Measurements from ENCODE around the gene EDAR. TPM values are rescaled to one million over a fixed set of nuclear protein-coding genes. Genes with fewer than 3 reads are reported as not detected.

Gene EDAR
- total and polyA plus RNA-seq, 2 of the 8 experiments (the other 6 are each of a cell fraction or from before 2014, with no cell fraction given), result not detected

DNA sequence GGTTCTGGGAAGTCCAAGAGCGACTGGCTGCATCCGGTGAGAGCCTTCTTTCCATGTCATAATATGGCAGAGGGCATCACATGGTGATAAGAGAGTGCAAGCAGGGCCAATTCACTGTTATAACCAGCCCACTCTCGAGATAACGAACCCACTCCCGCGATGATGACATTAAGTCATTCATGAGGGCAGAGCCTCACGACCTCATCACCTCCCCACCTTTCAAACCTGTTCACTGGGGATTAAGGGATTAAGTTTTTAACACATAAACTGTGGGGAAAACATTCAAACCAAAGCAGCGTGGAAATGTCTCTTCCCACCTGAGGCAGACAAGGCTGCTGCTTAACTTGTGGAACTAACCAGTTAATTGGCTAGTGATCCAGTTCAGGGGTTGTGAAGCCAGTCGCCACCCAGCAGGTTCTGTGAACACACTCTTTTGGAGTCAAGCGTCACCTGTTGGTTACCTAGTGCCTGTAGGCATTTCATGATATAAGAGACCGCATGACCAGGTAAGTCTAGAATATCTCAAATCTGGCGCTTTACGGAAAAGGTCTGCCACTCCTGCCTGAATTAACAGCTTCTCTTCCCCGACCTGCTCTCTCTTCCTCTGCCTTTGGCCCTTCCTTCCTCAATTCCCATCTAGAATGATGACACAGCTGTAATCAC lies 54.3 kb downstream of the EDAR start:
- Histone ChIP-seq H3K14ac (ENCODE audit: insufficient read length) (no peak overlapping the region), H3K4me1 (replicated peaks in 1 of 4; ENCODE audit: control insufficient read depth in 3 of 4, insufficient read depth in 4 of 4, low read length in 3 of 4) (peaks cover 4 to 15% (median 11%) of the 10 kb centered on the region in 4 experiments), H3K27me3 (replicated peaks in 1 of 4; ENCODE audit: control insufficient read depth in 3 of 4, extremely low read depth in 1 of 4, insufficient read depth in 3 of 4, low read length in 3 of 4) (no peaks in the 10 kb centered on the region), H3K23ac (ENCODE audit: insufficient read length) (no peak overlapping the region), H3K79me1 (ENCODE audit: low read depth, low read length) (no peaks in the 10 kb centered on the region), H2BK120ac (replicated peaks; ENCODE audit: low read depth, low read length) (no peak overlapping the region), H3K18ac (ENCODE audit: extremely low read depth, low read length) (no peak overlapping the region), H3K9me3 (ENCODE audit: insufficient read depth in 2 of 2, low read depth in 1 of 2, low read length in 1 of 2) (no peaks in the 10 kb centered on the region), H2AK5ac (ENCODE audit: low read depth, low read length) (no peak overlapping the region), H2BK20ac (ENCODE audit: low read length) (no peak overlapping the region), H2AFZ (ENCODE audit: low read length) (no peak overlapping the region), H4K5ac (ENCODE audit: insufficient read length, low read depth, low read length) (no peak overlapping the region), H3K36me3 (ENCODE audit: control insufficient read depth in 2 of 4, insufficient read depth in 4 of 4, low read length in 3 of 4) (no peaks in the 10 kb centered on the region), H3K4me3 (ENCODE audit: extremely low read depth in 1 of 4, insufficient read depth in 2 of 4, low read depth in 3 of 4, low read length in 4 of 4) (no peak overlapping the region), H3K56ac (replicated peaks; ENCODE audit: insufficient read length, low read depth, low read length) (no peak overlapping the region), H3K4me2 (ENCODE audit: insufficient read depth in 1 of 2, low read depth in 2 of 2, low read length in 2 of 2) (peak overlapping the region in 1 of 2 experiments; percentile 32; a peak in 1 of 4 replicates), H2BK12ac (ENCODE audit: low read depth, low read length) (no peak overlapping the region), H2BK15ac (ENCODE audit: low read length) (no peak overlapping the region), H3K27ac (ENCODE audit: low read depth, low read length) (no peak overlapping the region), H3K4ac (replicated peaks; ENCODE audit: insufficient read length, low read depth, low read length) (no peak overlapping the region), H3K23me2 (ENCODE audit: low read depth, low read length) (peaks cover 4% of the 10 kb centered on the region; the same call in 1 of the 2 replicates), H4K20me1 (replicated peaks in 1 of 2; ENCODE audit: control insufficient read depth in 1 of 2, insufficient read depth in 2 of 2, low read length in 2 of 2) (no peaks in the 10 kb centered on the region), H4K91ac (replicated peaks; ENCODE audit: insufficient read length, low read length) (no peak overlapping the region), H3K9ac (replicated peaks in 1 of 4; ENCODE audit: extremely low read depth in 1 of 4, low read depth in 3 of 4, low read length in 3 of 4) (no peak overlapping the region), H2BK5ac (ENCODE audit: low read depth, low read length) (no peak overlapping the region), H4K8ac (ENCODE audit: extremely low read depth, insufficient read depth, low read length) (no peak overlapping the region), H3K79me2 (ENCODE audit: control insufficient read depth in 1 of 2, insufficient read depth in 2 of 2, low read length in 2 of 2) (no peaks in the 10 kb centered on the region)
- DNase-seq (ENCODE audit: low read depth in 1 of 2, low spot score in 2 of 2), result no peak
- CTCF ChIA-PET (ENCODE audit: partially characterized antibody), result interaction anchor here (0.6 to 2.6 kb wide), 7 partner anchors 10 to 104 kb away, joined by 3 to 17 read pairs (median 3); no protein-coding TSS in a partner anchor
- FAIRE-seq, result no peak
- POLR2A ChIA-PET (ENCODE audit: partially characterized antibody), result no interaction called here
- 84% methylated on average over 14 of the region's 14 CpGs; no CpG with 5 or more reads in 1 of the 2 experiments for WGBS, 2 experiments (ENCODE audit: extremely low coverage in 1 of 2, insufficient coverage in 1 of 2, insufficient read length in 1 of 2, insufficient replicate concordance in 2 of 2, low coverage in 1 of 2, low lambda C conversion rate in 2 of 2, missing lambda C conversion rate in 1 of 2)
- TF ChIP-seq KDM4A (IDR thresholded peaks at IDR 0.05; ENCODE audit: low read depth, low read length, severe bottlenecking) (no peak), RFX5 (IDR thresholded peaks at IDR 0.05; ENCODE audit: borderline replicate concordance, low read depth, low read length) (no peak), EGR1 (IDR thresholded peaks at IDR 0.05; ENCODE audit: borderline replicate concordance, low read depth, low read length) (no peak), CREB1 (IDR thresholded peaks at IDR 0.05) (no peak), MAFK (IDR thresholded peaks at IDR 0.05; ENCODE audit: low read depth, low read length) (no peak), JUND (IDR thresholded peaks at IDR 0.05; ENCODE audit: low read length) (no peak), ZNF274 (IDR thresholded peaks at IDR 0.05; ENCODE audit: borderline replicate concordance, extremely low read depth, low read length) (no peak), PHF8 (conservative IDR thresholded peaks at IDR 0.05; ENCODE audit: low read depth, low read length) (no peak), CBX5 (IDR thresholded peaks at IDR 0.05; ENCODE audit: low read depth, low read length) (no peak), POLR2A (IDR thresholded peaks at IDR 0.05; ENCODE audit: control extremely low read depth in 1 of 2, low read depth in 2 of 2, low read length in 2 of 2) (no peak), CTBP2 (IDR thresholded peaks at IDR 0.05; ENCODE audit: borderline replicate concordance, insufficient read depth, insufficient read length, low read length) (no peak), SP4 (IDR thresholded peaks at IDR 0.05; ENCODE audit: low read length) (no peak), NANOG (IDR thresholded peaks at IDR 0.05; ENCODE audit: insufficient read depth, low read depth, low read length, poor library complexity, severe bottlenecking) (no peak), EP300 (IDR thresholded peaks at IDR 0.05; ENCODE audit: borderline replicate concordance in 1 of 2, low read depth in 2 of 2, low read length in 2 of 2) (no peak)

Measured in H1 (cell line).